Erythroblast (primary cell): ENCODE measurements around the gene VRK3.

Experiments used
- GATA1 ChIP-seq: IDR thresholded peaks from 2 replicates; pipeline ENCODE4 v1.6.1; 2011; ENCODE audit warnings: low read depth, mild to moderate bottlenecking, control low read depth, low read length, moderate library complexity
- POLR2A ChIP-seq: IDR thresholded peaks from 2 replicates; pipeline ENCODE4 v1.6.1; 2011; ENCODE audit warnings: mild to moderate bottlenecking, low read length

- TF ChIP-seq POLR2A (no peak), GATA1 (no peak)
These were observed 67.8 kb downstream of the VRK3 start for GRCh38 chr19:49957262-49957915.
